Right forelimb (tissue), 1 donor: ENCODE data around the gene RFX5.
"Not testable (repeated sequence)": the region's sequence is repeated elsewhere in the genome, so short reads cannot be mapped to it uniquely, and the experiment has no call there.

Source experiments
- DNase-seq: peaks from one replicate; pipeline ENCODE4 v3.0.0-alpha.2; 2018

Gene RFX5

GRCh38 chr1:151346769-151347522 lies at the start of gene RFX5:
Gene RFX5, minus strand, starts transcription at chr1:151347252. Its CDS starts 932 bp downstream, at chr1:151346320.
- DNase-seq = peak; percentile 93

GRCh38 chr1:151396265-151396664 lies 49.2 kb upstream of the RFX5 start:
- DNase-seq = not testable (repeated sequence)

GRCh38 chr1:151393583-151393982 lies 46.5 kb upstream of the RFX5 start:
- DNase-seq = no peak

GRCh38 chr1:151391079-151391563 lies 44.1 kb upstream of the RFX5 start:
- DNase-seq = no peak

GRCh38 chr1:151390221-151391078 lies 43.4 kb upstream of the RFX5 start:
- not testable (repeated sequence) for DNase-seq

- no peak for DNase-seq
These were observed 39.0 kb upstream of the RFX5 start for GRCh38 chr1:151386002-151386401.

GRCh38 chr1:151384584-151384983 lies 37.5 kb upstream of the RFX5 start:
- DNase-seq = no peak

- DNase-seq = no peak
These were observed 30.3 kb upstream of the RFX5 start for GRCh38 chr1:151377150-151377884.

GRCh38 chr1:151373196-151373595 lies 26.1 kb upstream of the RFX5 start:
- DNase-seq = no peak

- peak; percentile 83 for DNase-seq
These were observed 25.2 kb upstream of the RFX5 start, which contains the start of gene SELENBP1 for GRCh38 chr1:151372058-151372934. Gene SELENBP1, minus strand, starts transcription at chr1:151372705. Its CDS starts 64 bp downstream, at chr1:151372641.

- DNase-seq = peak; percentile 76
These were observed 24.5 kb upstream of the RFX5 start for GRCh38 chr1:151371370-151372057.

- no peak for DNase-seq
These were observed 23.3 kb upstream of the RFX5 start for GRCh38 chr1:151370211-151370911.

- DNase-seq = no peak
These were observed 22.6 kb upstream of the RFX5 start for GRCh38 chr1:151369621-151370048.

GRCh38 chr1:151369302-151369610 lies 22.2 kb upstream of the RFX5 start:
- DNase-seq = no peak

- no peak for DNase-seq
These were observed 21.6 kb upstream of the RFX5 start for GRCh38 chr1:151368393-151369301.

GRCh38 chr1:151367658-151368392 lies 20.8 kb upstream of the RFX5 start:
- no peak for DNase-seq

- no peak for DNase-seq
These were observed 17.9 kb upstream of the RFX5 start for GRCh38 chr1:151364996-151365395.

- DNase-seq = no peak
These were observed 15.5 kb upstream of the RFX5 start for GRCh38 chr1:151362308-151363155.
